B cell (primary cell): Measurements from ENCODE around the gene SPDYC. TPM values are rescaled to one million over a fixed set of nuclear protein-coding genes. Genes with fewer than 3 reads are reported as not detected.

Source experiments
- ATAC-seq: fragments of 200-7000 bp; cut with Tn5 transposase; one replicate; pipeline ENCODE4 v1.10.0; 2021; ENCODE audit warnings: low read depth, mild to moderate bottlenecking, moderate number of reproducible peaks, moderate library complexity
- CTCF ChIA-PET: fragments of 350-600 bp; sonication (Branson Sonifier 250); formaldehyde crosslinking; loops from one replicate; lab custom pipeline; 2021; ENCODE audit warnings: antibody characterized with exemption, inconsistent platforms; lab: Charles Lee
- POLR2A ChIA-PET: fragments of 350-600 bp; sonication (Branson Sonifier 250); formaldehyde crosslinking; loops from one replicate; lab custom pipeline; 2021; ENCODE audit warnings: antibody characterized with exemption; lab: Charles Lee
- DNase-seq: peaks from one replicate; pipeline ENCODE4 v3.0.0; 2013
- H2AFZ ChIP-seq: 2 replicates; pipeline ENCODE4 v1.6.1; 2012; ENCODE audit warnings: mild to moderate bottlenecking, low read depth, low read length; ENCODE audit not compliant: insufficient read depth, poor library complexity, severe bottlenecking
- H3K27ac ChIP-seq, 2 donors: 1 replicate in 1 of 2; 2 replicates in 1 of 2; pipeline ENCODE4 v1.5.1; 2012 to 2013; ENCODE audit warnings: low read length in 2 of 2, mild to moderate bottlenecking in 2 of 2, moderate library complexity in 1 of 2
- H3K27me3 ChIP-seq, 4 experiments: fragments of 200-600 bp in 1 of 4; sonication (generic) in 1 of 4; replicated peaks in 1 of 4; 1 replicate in 2 of 4; 2 replicates in 2 of 4; pipeline versions ENCODE4 v1.6.1 to v1.7.0; 2013 to 2016; ENCODE audit warnings: low read length in 3 of 4, mild to moderate bottlenecking in 2 of 4, mixed read lengths in 1 of 4, moderate library complexity in 1 of 4; ENCODE audit not compliant: insufficient read depth in 4 of 4, control insufficient read depth in 3 of 4; ENCODE audit errors: control extremely low read depth in 1 of 4
- H3K36me3 ChIP-seq, 2 experiments: replicated peaks in 1 of 2; 1 replicate in 1 of 2; 2 replicates in 1 of 2; pipeline versions ENCODE4 v1.6.1 to v1.7.1; 2013; ENCODE audit warnings: low read length in 1 of 2; ENCODE audit not compliant: insufficient read depth in 2 of 2, control insufficient read depth in 1 of 2; ENCODE audit errors: control extremely low read depth in 1 of 2, extremely low read depth in 1 of 2
- H3K4me1 ChIP-seq, 2 donors: fragments of 200-600 bp in 1 of 2; sonication (generic) in 1 of 2; 1 replicate in 1 of 2; 2 replicates in 1 of 2; pipeline versions ENCODE4 v1.5.1 to v1.6.1; 2013 to 2017; ENCODE audit warnings: low read length in 2 of 2; ENCODE audit not compliant: control insufficient read depth in 2 of 2, insufficient read depth in 2 of 2
- H3K4me2 ChIP-seq: replicated peaks from 2 replicates; pipeline ENCODE3; 2012; ENCODE audit warnings: mild to moderate bottlenecking, low read depth, low read length; ENCODE audit not compliant: poor library complexity, severe bottlenecking
- H3K4me3 ChIP-seq, 5 experiments: fragments of 200-600 bp in 1 of 5; sonication (generic) in 1 of 5; 1 replicate in 3 of 5; 2 replicates in 2 of 5; pipeline versions ENCODE4 v1.5.1 to v1.7.0; 2011 to 2016; ENCODE audit warnings: low read length in 4 of 5, mild to moderate bottlenecking in 4 of 5, low read depth in 2 of 5, control low read depth in 1 of 5, moderate library complexity in 1 of 5; ENCODE audit not compliant: insufficient read depth in 1 of 5; ENCODE audit errors: control extremely low read depth in 1 of 5, extremely low read depth in 1 of 5
- H3K79me2 ChIP-seq: fragments of 200-600 bp; sonication (generic); one replicate; pipeline ENCODE4 v1.6.0; 2016; ENCODE audit warnings: low read length; ENCODE audit not compliant: control insufficient read depth, insufficient read depth
- H3K9ac ChIP-seq: fragments of 200-600 bp; sonication (generic); 2 replicates; pipeline ENCODE4 v1.6.1; 2017; ENCODE audit warnings: mild to moderate bottlenecking, low read length, moderate library complexity
- H3K9me3 ChIP-seq, 3 donors: one replicate each; pipeline versions ENCODE4 v1.6.1 to v1.7.1; 2013; ENCODE audit warnings: low read length in 2 of 3; ENCODE audit not compliant: control insufficient read depth in 2 of 3, insufficient read depth in 1 of 3; ENCODE audit errors: control extremely low read depth in 1 of 3
- H4K20me1 ChIP-seq: 2 replicates; pipeline ENCODE4 v1.6.0; 2012; ENCODE audit warnings: mild to moderate bottlenecking, low read length; ENCODE audit not compliant: insufficient read depth, control insufficient read depth, poor library complexity, severe bottlenecking
- H3K27ac Mint-ChIP-seq: one replicate; pipeline ENCODE4 v1.8.0; 2021; ENCODE audit warnings: mixed read lengths
- H3K27me3 Mint-ChIP-seq: one replicate; pipeline ENCODE4 v1.8.0; 2021; ENCODE audit warnings: mixed read lengths
- H3K4me1 Mint-ChIP-seq: one replicate; pipeline ENCODE4 v1.8.0; 2021; ENCODE audit warnings: mixed read lengths
- H3K4me3 Mint-ChIP-seq: one replicate; pipeline ENCODE4 v1.8.0; 2021; ENCODE audit warnings: mixed read lengths
- H3K9me3 Mint-ChIP-seq: one replicate; pipeline ENCODE4 v1.8.0; 2022; ENCODE audit warnings: mixed read lengths; ENCODE audit not compliant: insufficient read depth
- EZH2 ChIP-seq: IDR thresholded peaks from 2 replicates; pipeline ENCODE4 v1.6.1; 2012; ENCODE audit warnings: borderline replicate concordance, low read depth, mild to moderate bottlenecking, moderate library complexity, low read length; ENCODE audit not compliant: insufficient read depth, poor library complexity, severe bottlenecking
- WGBS: methylation state at CpG from one replicate; pipeline ENCODE4 v1.1.5; 2013; ENCODE audit warnings: missing lambda C conversion rate; ENCODE audit not compliant: insufficient coverage; 5-methylcytosine and 5-hydroxymethylcytosine counted together
- intact Hi-C: fragments of 100-400 bp; cut with micrococcal nuclease; formaldehyde crosslinking; loops from one replicate; pipeline ENCODE4 v1.10.0; 2022
- polyA plus RNA-seq: library from polyadenylated mRNA; depleted of rRNA; stranded (reverse); fragments of >200 nt; gene quantifications from 2 replicates; pipeline ENCODE4 v1.2.3, GENCODE V29; 2012
- total RNA-seq, 2 donors: library from RNA; stranded (reverse); fragments of 120-200 nt in 1 of 2; gene quantifications; 1 replicate in 1 of 2; 2 replicates in 1 of 2; pipeline versions ENCODE4 v1.2.3 to v1.2.4, GENCODE V29; 2013 to 2022
- TF ChIP-seq, protein P1 (sequence below): fragments of 200-600 bp; IDR thresholded peaks from one replicate; pipeline ENCODE4 v1.8.0; 2022; ENCODE audit warnings: antibody characterized with exemption, mild to moderate bottlenecking

SPDYC gene
- total and polyA plus RNA-seq, 2 donors (not counting 1 experiment from before 2014, with no cell fraction given), result not detected

DNA sequence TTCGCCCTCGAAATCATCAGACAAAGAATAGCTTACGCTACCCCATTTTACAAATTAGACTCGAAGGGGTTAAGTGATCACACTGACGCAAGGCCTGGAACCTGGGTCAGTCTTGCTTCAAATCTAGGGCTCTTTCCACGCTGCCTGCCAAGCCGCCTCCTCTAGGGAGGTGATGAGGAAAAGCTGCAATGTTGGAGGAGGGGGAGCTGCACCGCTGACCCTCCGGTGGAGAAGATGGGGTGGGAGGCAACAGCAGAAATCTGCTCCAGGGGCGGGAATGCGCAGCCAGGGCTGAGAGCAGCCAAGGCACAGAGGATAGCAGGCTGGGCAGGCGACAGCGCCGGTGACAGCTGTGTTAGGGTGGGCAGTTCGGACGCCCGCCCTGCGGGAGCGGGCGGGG is 36.3 kb upstream of the SPDYC start:
- DNase-seq (no peak), ATAC-seq (no peak)
- TF ChIP-seq EZH2, result no peak
- TF ChIP-seq, protein P1, sequence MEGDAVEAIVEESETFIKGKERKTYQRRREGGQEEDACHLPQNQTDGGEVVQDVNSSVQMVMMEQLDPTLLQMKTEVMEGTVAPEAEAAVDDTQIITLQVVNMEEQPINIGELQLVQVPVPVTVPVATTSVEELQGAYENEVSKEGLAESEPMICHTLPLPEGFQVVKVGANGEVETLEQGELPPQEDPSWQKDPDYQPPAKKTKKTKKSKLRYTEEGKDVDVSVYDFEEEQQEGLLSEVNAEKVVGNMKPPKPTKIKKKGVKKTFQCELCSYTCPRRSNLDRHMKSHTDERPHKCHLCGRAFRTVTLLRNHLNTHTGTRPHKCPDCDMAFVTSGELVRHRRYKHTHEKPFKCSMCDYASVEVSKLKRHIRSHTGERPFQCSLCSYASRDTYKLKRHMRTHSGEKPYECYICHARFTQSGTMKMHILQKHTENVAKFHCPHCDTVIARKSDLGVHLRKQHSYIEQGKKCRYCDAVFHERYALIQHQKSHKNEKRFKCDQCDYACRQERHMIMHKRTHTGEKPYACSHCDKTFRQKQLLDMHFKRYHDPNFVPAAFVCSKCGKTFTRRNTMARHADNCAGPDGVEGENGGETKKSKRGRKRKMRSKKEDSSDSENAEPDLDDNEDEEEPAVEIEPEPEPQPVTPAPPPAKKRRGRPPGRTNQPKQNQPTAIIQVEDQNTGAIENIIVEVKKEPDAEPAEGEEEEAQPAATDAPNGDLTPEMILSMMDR, result no peak
- ChIA-PET POLR2A (interaction anchor here (0.7 to 8.8 kb wide), 5 partner anchors 14 to 658 kb away, joined by 3 to 160 read pairs (median 4); partner anchors contain the start of genes CAPN1, FAU, MALAT1 and MRPL49), CTCF (interaction anchor here (1.2 to 7.5 kb wide), 3 partner anchors 12 to 46 kb away, joined by 4 to 64 read pairs (median 41); partner anchors contain the start of genes CAPN1, FAU, MRPL49 and TM7SF2)
- Histone ChIP-seq H3K4me2 (peak overlapping the region; percentile 89), H3K27ac (peak overlapping the region; percentile 98 to 99), H3K4me3 (peak overlapping the region; percentile 81 to 99 (median 96)), H3K79me2 (peaks cover 79% of the 10 kb centered on the region), H3K4me1 (peaks cover 43 to 66% of the 10 kb centered on the region in 2 donors), H3K27me3 (no peaks in the 10 kb centered on the region), H3K36me3 (peaks cover 2 to 37% of the 10 kb centered on the region in 2 experiments), H3K9ac (peak overlapping the region; percentile 99), H4K20me1 (peaks cover 53% of the 10 kb centered on the region), H3K9me3 (no peaks in the 10 kb centered on the region), H2AFZ (peak overlapping the region; percentile 71)
- peak overlapping the region; percentile 97 for H3K4me3 Mint-ChIP-seq
- intact Hi-C loops, result loop anchor here (1.0 to 5.0 kb wide), 3 partner anchors 49 to 484 kb away; partner anchors contain the start of genes CDCA5, PCNX3, SAC3D1 and ZFPL1
- H3K27ac Mint-ChIP-seq, result peak overlapping the region; percentile 99
- WGBS, result 0% methylated on average over 15 of the region's 20 CpGs
- no peaks in the 10 kb centered on the region for H3K27me3 Mint-ChIP-seq
- H3K4me1 Mint-ChIP-seq, result peaks cover 70% of the 10 kb centered on the region
- no peaks in the 10 kb centered on the region for H3K9me3 Mint-ChIP-seq
